Suprapubic skin (tissue), 4 donors: Measurements from ENCODE around the gene PGC. TPM values are rescaled to one million over a fixed set of nuclear protein-coding genes. Genes with fewer than 3 reads are reported as not detected.

ENCODE experiments used
- DNase-seq, 2 donors: peaks; one replicate each; pipeline ENCODE4 v3.0.0-alpha.2; 2019; ENCODE audit warnings: low spot score in 2 of 2
- H3K27ac ChIP-seq: fragments of 200-600 bp; sonication (generic); one replicate; pipeline ENCODE4 v1.5.1; 2019
- H3K27me3 ChIP-seq: fragments of 200-600 bp; sonication (generic); one replicate; pipeline ENCODE4 v1.5.1; 2019
- H3K36me3 ChIP-seq: fragments of 200-600 bp; sonication (generic); one replicate; pipeline ENCODE4 v1.5.1; 2019
- H3K4me1 ChIP-seq: fragments of 200-600 bp; sonication (generic); one replicate; pipeline ENCODE4 v1.5.1; 2019
- H3K4me3 ChIP-seq: fragments of 200-600 bp; sonication (generic); one replicate; pipeline ENCODE4 v1.5.1; 2019; ENCODE audit warnings: mild to moderate bottlenecking
- H3K9me3 ChIP-seq: fragments of 200-600 bp; sonication (generic); one replicate; pipeline ENCODE4 v1.5.1; 2019
- EP300 ChIP-seq: sonication (generic); formaldehyde crosslinking; IDR thresholded peaks from one replicate; pipeline ENCODE4 v1.6.1; 2017; ENCODE audit warnings: antibody characterized with exemption
- POLR2A ChIP-seq, 2 donors: fragments of 450-650 bp; IDR thresholded peaks; one replicate each; pipeline ENCODE4 v1.6.1; 2017; ENCODE audit warnings: antibody characterized with exemption in 2 of 2, mild to moderate bottlenecking in 2 of 2, moderate library complexity in 2 of 2
- POLR2AphosphoS5 ChIP-seq, 3 donors: sonication (generic); formaldehyde crosslinking; IDR thresholded peaks; one replicate each; pipeline ENCODE4 v1.6.1; 2017; ENCODE audit warnings: antibody characterized with exemption in 3 of 3
- WGBS: methylation state at CpG from one replicate; pipeline ENCODE4 v1.1.5; 2018; 5-methylcytosine and 5-hydroxymethylcytosine counted together
- total RNA-seq, 4 donors: library from RNA; depleted of rRNA; stranded (reverse); fragments of >200 nt; gene quantifications; one replicate each; pipeline ENCODE4 v1.1.0, GENCODE V29; 2016
- TF ChIP-seq, protein P1 (sequence below), 2 donors: fragments of 200-600 bp in 1 of 2; fragments of 450-650 bp in 1 of 2; sonication (generic) in 1 of 2; IDR thresholded peaks; one replicate each; pipeline ENCODE4 v1.5.1; 2016 to 2019; ENCODE audit warnings: antibody characterized with exemption in 2 of 2, mild to moderate bottlenecking in 1 of 2, moderate library complexity in 1 of 2

Gene PGC
- total RNA-seq, 4 donors from 2014 or later: not detected

DNA sequence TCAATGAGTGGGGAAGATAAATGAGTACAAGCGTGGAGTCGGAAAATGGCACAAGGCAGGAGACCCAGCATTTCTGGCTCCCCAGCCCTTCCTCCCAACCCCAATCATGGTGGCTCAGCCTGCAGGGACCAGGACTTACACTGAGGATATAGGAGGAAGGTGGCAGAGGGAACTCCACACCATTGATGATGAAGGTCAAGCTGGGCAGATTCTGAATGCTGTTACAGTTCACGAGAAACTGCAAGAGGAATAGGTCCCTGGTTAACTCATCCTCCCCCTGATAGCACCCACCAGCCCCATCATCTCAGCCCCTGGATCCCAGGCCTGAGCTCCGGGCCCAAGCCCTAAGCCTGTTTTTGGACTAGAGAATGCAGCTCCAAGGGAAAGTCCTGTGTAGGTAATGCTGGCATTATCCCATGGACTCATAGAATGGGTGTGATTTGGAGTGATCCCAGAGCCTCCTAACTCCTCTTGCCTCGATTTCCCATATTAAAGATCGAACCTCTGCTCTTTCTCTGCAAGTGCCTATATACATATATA is 9.5 kb downstream of the PGC start:
- Histone ChIP-seq H3K36me3 (no peaks in the 10 kb centered on the region), H3K27ac (no peak overlapping the region), H3K4me3 (no peak overlapping the region), H3K9me3 (no peaks in the 10 kb centered on the region), H3K4me1 (peaks cover 22% of the 10 kb centered on the region), H3K27me3 (no peaks in the 10 kb centered on the region)
- no peak for DNase-seq
- WGBS: 85% methylated on average over 5 of the region's 6 CpGs
- TF ChIP-seq POLR2AphosphoS5 (IDR thresholded peaks at IDR 0.05) (no peak), POLR2A (IDR thresholded peaks at IDR 0.05) (no peak), EP300 (no peak)
- TF ChIP-seq, protein P1, sequence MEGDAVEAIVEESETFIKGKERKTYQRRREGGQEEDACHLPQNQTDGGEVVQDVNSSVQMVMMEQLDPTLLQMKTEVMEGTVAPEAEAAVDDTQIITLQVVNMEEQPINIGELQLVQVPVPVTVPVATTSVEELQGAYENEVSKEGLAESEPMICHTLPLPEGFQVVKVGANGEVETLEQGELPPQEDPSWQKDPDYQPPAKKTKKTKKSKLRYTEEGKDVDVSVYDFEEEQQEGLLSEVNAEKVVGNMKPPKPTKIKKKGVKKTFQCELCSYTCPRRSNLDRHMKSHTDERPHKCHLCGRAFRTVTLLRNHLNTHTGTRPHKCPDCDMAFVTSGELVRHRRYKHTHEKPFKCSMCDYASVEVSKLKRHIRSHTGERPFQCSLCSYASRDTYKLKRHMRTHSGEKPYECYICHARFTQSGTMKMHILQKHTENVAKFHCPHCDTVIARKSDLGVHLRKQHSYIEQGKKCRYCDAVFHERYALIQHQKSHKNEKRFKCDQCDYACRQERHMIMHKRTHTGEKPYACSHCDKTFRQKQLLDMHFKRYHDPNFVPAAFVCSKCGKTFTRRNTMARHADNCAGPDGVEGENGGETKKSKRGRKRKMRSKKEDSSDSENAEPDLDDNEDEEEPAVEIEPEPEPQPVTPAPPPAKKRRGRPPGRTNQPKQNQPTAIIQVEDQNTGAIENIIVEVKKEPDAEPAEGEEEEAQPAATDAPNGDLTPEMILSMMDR (IDR thresholded peaks at IDR 0.05): no peak

- 91% methylated on average over 11 of the region's 13 CpGs for whole genome bisulfite sequencing
- H3K4me3 ChIP-seq: no peak overlapping the region
- no peaks in the 10 kb centered on the region for H3K9me3 ChIP-seq
- TF ChIP-seq EP300 (no peak), POLR2A (IDR thresholded peaks at IDR 0.05) (no peak), POLR2AphosphoS5 (IDR thresholded peaks at IDR 0.05) (no peak)
- TF ChIP-seq, protein P1 (IDR thresholded peaks at IDR 0.05): no peak
- no peak overlapping the region for H3K27ac ChIP-seq
- no peaks in the 10 kb centered on the region for H3K27me3 ChIP-seq
- peaks cover 27% of the 10 kb centered on the region for H3K4me1 ChIP-seq
- no peak for DNase-seq
- no peaks in the 10 kb centered on the region for H3K36me3 ChIP-seq
Measured at GRCh38 chr6:41736800-41737555, 10.2 kb downstream of the PGC start.

DNA sequence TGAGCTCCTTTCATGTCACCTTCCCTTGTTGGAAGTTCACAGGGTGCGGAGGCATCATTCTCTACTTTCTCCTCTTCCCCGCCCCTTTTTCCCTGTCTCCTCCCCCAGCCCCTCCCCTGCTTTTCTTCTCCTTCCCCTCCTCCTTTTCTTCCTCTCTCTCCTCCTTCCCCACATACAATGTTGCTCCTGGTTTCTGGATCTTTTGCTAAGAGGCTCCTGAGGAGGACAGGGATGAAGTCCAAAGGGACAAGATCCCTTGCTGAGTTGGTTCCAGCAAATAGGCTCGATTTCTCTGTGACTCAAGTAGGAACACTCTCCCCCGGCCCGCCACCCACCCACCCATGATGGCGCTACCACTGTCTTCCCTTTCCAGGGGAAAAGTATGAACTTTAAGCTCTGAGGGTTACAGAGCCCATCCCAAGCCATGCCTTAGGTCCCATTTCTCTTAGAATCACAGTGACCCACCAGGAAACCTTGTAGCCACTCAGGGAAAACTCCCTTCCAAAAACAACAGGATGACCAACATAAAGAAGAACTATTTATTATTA is 10.9 kb downstream of the PGC start:
- TF ChIP-seq, protein P1 (IDR thresholded peaks at IDR 0.05): no peak
- TF ChIP-seq POLR2AphosphoS5 (IDR thresholded peaks at IDR 0.05): no peak
- no peak overlapping the region for H3K27ac ChIP-seq
- H3K27me3 ChIP-seq: no peaks in the 10 kb centered on the region
- WGBS: 66% methylated on average over 6 of the region's 6 CpGs
- no peaks in the 10 kb centered on the region for H3K36me3 ChIP-seq
- H3K4me1 ChIP-seq: peaks cover 34% of the 10 kb centered on the region
- no peak overlapping the region for H3K4me3 ChIP-seq
- H3K9me3 ChIP-seq: no peaks in the 10 kb centered on the region
- no peak for DNase-seq

GRCh38 chr6:41735427-41736185 is 11.6 kb downstream of the PGC start, which contains the start of gene TFEB:
Gene TFEB, minus strand, starts transcription at chr6:41735608. Its CDS starts 44,395 bp downstream, at chr6:41691213.
- Histone ChIP-seq H3K27ac (peak within 1 kb of the TSS; percentile 97), H3K36me3 (no peaks in the 10 kb centered on the region), H3K4me1 (peaks cover 41% of the 10 kb centered on the region), H3K9me3 (no peaks in the 10 kb centered on the region), H3K4me3 (peak within 1 kb of the TSS; percentile 97), H3K27me3 (no peaks in the 10 kb centered on the region)
- peak in 1 of 3 donors; percentile 16 for TF ChIP-seq POLR2AphosphoS5 (IDR thresholded peaks at IDR 0.05)
- TF ChIP-seq, protein P1 (IDR thresholded peaks at IDR 0.05): peak; percentile 91 to 98
- peak in 1 of 2 donors; percentile 25 for TF ChIP-seq POLR2A (IDR thresholded peaks at IDR 0.05)
- no peak for TF ChIP-seq EP300
- DNase-seq: peak; percentile 95 to 96
- WGBS: 39% methylated on average over 8 of the region's 50 CpGs
